NCI-H345 (cell line): ENCODE measurements around the gene CGRRF1.

Experiments used
- DNase-seq: peaks from one replicate; lab custom pipeline; 2025; lab: John Stamatoyannopoulos, UW

The CGRRF1 gene

GRCh38 chr14:54548491-54548890 lies 38.8 kb downstream of the CGRRF1 start:
- no peak for DNase-seq

DNA sequence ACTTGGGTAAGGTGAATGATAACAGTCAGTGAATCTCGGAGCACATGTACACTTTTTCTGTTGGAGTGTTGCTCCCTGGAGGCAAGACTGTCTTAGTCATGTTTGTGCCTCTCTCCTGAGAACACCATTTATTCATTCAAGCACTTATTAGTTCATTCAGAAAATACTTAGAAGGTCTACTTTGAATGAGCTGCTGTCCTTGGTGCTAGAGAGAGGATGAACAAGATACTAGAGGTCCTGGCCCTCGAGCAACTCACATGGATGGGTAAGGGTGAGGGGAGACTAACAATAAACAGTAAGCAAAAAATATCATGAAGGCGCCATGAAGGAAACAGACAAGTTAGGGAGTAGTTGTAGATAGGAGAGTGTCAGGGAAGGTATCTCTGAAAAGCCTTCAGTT lies 40.2 kb downstream of the CGRRF1 start:
- no peak for DNase-seq

- no peak for DNase-seq
These were observed 40.8 kb downstream of the CGRRF1 start for GRCh38 chr14:54550514-54550913.

DNA sequence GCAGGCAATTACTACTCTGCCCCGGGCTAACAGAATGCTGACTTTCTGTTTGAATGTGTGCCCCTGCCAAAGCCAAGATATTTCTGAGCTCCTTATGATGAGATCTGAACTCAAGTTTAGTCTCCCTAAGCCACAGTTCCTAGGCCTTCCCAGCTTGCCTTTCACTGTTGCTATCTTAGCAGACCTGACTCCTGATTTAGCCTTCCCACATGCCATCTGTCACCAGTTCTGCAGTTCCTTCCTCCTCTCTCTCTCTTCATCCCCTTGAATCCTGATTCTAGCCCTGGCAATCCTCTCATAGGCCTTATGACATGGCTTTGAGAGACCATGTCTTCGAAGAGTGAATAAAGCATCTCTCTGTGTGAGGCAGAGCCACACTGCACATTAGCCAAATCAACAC lies 44.7 kb downstream of the CGRRF1 start:
- no peak for DNase-seq

DNA sequence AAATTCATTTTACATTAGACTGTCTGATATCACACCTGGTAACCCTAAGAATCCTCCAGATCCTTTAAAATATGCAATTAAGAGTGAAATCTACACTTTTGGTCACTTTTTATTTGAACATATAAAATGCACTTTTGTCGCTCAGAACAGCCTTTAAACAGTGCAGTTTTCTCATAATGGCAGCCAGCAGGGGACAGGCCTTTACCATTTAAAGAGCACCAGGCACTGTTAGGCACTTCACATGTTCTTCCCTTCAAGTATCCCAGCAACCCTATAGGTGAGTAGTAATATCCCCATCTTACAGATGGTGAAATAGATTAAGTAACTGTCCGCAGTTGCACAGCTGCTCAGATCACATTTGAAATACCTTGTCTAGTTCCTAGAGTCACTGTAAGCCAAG lies 45.9 kb downstream of the CGRRF1 start:
- no peak for DNase-seq

DNA sequence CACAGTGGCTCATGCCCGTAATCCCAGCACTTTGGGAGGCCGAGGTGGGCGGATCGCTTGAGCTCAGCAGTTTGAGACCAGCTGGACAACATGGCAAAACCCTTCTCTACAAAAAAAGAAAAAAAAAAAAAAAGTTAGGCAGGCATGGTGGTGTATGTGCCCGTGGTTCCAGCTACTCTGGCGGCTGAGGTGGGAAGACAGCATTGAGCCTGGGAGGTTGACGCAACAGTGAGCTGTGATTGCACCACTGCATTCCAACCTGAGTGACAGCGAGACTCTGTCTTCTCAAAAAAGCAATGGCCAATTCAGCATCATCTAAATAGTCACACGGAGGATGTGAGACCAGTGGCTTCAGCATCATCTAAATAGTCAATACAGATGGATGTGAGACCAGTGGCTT lies 46.8 kb downstream of the CGRRF1 start:
- DNase-seq = no peak

DNA sequence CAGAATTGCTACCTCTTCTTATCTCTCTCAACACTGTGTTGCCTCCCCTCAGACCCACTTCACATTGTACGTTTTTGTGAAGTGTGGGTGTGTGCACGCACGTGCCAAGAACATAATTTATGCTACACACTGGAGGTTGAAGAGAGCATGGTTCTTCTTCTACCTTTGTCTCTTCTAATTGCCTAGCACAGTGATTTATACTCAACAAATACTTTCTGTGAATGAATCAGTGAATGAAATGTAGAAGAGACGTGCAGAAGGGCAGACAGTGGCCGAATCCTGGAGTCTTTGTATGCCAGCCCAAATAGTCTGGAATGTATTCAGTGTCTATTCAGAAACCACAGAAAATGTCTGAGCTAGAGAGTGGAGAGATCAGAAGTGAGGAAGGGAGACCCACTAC lies 52.6 kb downstream of the CGRRF1 start:
- peak; percentile 16 for DNase-seq

DNA sequence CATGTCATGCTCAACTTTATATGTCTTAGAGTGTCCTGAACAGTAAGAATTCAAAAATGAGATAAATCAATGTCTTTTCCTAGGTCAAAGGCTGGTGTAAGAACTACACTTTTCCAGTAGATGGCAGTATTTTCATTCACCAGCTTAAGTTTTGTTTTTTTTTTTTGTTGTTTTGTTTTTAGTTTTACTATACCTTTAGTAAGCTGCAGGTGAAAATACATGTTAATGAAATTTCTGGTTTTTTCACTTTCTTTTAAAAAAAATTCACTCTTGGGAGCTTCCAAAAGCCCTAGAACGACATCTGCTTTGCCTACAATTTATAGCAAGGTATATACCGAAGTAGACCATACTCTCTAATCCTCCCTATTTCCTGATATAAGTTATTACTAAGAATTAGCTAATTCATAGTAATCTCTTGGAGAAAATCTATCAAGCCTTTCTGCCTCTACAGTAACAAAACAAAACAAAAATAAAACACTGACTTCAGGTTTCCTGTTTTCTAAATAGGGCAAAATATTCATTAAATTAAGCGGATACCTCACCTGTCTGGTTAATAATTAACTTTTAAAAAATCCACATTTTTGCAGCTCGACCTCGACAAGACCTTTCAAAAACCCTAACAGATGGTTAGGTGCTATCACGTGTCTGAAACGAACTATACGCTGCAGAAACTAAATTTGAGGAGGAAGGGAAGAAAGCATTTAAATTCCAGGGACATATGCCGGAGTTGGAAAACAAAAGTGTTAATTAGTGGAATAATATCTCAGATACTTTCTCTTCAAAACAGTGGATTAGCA lies 54.6 kb downstream of the CGRRF1 start:
- DNase-seq = peak; percentile 32

DNA sequence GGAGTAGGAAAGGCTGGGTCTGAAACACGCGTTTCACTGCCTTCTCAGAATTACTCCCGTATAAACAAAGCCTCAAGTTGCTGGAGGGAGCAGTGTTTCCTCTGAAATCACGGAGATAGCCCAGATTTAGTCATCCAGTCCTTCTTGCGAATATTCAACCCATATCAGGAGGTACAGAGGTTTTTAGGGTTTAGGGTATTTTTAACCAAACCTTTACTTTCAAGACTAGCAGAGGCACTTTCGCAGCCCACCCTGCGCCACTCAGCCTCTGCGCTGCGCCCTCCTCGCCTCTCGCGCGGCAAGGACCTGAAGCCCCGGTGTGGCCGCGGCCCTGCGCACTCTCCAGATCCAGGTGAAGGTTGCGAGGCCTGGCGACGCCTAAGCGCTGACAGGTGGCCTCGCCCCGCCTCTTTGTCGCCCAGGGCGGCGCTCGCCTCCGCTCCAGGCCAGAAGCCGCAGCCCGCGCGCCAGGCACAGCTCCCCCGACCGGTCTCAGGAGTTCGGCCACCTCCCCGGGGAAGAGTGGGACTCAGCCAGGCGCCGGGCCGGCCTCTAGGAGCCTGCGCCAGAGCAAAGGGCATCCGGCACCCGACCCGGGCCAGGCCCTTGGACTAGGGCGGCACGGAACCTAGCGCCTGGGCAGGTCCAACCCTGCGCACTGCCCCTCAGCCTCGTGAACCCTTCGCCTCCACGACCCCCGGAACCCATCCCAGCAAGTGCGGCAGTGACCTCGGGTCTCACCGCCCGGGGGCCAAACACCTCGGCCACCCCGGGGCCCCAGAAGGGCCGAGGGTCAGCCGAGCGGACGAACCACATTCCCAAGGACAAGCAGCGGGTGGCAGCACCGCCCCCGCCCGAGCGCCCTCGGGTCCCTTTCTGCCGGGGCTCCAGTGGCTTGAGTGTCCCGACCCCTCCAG lies 55.4 kb downstream of the CGRRF1 start:
- peak; percentile 70 for DNase-seq

- peak; percentile 62 for DNase-seq
These were observed 56.2 kb downstream of the CGRRF1 start for GRCh38 chr14:54565785-54566409.

DNA sequence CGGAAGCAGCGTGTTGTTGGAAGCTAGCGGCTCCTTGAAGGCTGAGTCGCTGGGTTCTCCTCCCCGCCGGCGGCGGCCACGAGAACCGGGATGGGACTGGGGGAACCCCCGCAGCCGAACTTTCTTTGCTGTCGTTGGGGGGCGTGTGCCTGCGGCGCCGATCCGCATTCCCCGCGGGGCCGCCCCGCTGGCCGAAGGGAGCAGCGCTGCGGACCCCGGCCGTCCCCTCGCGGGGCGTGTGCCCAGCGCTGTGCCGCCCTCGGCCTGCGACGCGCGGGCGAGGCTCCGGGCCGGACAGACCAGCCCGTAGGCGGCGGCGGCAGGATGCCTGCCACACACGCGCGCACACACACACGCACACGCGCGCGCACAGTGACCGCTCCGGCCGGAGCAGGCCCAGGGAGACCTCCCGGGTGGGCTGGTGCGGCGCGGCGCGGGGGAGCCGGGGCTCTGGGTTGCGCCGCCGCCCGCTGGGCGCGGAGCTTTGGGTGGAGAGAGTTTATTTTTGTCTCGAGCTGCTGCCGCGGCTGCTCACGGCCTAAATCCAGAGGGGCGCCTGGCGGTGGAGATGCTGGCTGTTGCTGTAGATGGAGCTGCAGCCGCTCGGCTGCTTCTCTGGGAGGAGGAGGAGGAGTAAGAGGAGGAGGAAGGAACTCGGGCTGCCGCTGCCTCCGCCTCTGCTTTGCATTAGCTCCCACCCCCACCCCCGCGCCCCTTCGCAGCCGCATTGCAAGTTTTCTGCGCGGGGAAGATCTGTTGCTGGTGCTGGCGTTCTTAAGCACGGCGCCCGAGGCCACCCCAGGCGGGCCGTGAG lies 56.9 kb downstream of the CGRRF1 start, which contains the start of gene SAMD4A:
Gene SAMD4A (plus strand): TSS at position 719 of the 814 bp plus-strand sequence. CDS start 789 bp downstream, outside the sequence.
- peak; percentile 54 for DNase-seq

GRCh38 chr14:54567224-54567638 lies 57.5 kb downstream of the CGRRF1 start:
- no peak for DNase-seq

DNA sequence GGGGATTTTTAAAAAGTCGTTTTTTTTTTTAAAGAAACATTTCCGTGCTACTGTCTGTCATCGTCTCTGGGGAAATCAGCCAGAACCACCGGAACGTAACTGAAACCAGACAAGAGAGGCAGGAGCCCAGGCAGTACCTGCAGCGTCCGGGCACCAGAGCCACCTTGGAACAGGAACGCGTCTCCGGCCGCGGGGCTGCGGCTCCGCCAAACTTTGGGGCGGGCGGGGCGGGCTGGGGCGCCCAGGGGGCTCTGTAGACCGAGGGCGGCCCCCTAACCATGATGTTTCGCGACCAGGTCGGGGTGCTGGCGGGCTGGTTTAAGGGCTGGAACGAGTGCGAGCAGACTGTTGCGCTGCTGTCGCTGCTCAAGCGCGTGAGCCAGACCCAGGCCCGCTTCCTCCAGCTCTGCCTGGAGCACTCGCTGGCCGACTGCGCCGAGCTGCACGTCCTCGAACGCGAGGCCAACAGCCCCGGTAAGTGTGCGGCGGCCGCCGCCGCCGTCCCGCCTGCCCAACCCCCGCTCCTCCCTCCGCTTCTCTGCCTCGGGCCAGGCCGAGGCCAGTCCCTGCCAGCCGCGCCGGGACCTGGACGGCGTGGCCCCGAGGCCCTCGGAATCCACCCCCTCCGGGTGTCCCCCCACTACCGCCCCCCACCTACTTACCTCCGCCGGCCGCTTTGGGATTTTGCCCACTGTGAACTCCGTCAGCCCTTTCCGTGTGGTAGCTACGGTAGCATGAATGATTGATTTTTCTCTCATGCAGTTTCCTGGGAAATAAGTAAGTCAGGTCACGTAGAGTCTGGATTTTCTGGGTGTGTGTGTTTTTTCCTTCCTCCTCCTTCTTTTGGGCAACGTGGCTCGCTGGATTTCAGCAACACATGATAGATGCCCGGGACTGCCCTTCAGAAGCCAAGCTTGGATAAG lies 58.2 kb downstream of the CGRRF1 start:
- peak; percentile 42 for DNase-seq

GRCh38 chr14:54568821-54569595 lies 59.3 kb downstream of the CGRRF1 start:
- no peak for DNase-seq

DNA sequence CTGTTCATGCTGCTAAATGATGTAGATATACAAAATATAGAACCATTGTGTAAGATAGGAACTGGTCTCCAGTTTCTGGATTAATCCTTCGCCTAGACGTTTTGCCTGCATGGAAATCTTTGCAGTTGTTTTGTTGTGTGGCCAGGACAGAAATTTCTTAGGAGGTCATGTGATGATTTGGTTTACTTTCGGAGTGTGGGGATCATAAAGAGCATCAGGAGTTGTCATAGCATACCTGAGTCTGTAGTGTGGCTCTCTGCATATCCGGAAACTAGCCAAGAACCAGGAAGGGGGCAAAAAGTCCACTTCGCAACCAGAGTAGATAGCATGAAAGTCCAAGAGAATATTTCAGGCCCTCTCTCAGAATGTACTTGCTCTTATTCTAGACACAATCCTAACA lies 60.3 kb downstream of the CGRRF1 start:
- no peak for DNase-seq

DNA sequence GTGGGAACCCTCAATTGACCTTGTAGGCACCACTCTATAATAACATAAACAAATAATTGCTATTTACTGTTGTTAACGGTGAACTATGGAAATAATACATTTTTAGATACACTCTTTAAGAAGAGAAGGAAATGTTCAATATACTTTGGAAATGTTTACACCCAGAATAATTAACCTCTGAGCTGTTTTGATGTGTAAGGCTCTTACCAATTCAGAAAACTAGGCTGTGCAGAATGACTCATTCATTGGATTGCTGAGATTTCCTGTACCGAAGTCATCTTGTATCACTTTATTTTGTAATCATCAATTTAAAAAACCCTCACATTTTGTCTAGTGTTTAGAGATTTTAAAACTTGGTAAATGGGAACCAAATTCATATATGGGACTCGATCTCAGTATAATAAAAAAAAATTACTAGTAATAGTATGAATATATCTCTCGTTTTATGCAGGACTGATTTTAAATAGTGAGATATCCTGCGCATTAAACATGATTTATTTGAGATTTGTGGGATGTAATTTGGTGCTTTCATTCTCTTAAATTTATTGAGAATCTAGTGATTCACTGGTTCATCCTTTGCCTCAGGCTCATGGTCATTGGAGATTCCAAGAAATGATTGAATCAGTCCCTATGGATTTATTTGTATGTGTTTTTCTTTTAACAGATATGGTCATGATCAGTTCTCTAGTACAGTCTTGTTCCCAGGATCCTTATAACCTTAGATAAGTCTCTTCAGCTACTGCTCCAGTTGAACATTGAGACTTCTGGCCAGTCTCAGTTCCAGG lies 61.1 kb downstream of the CGRRF1 start:
- DNase-seq = no peak

- DNase-seq = no peak
These were observed 62.6 kb downstream of the CGRRF1 start for GRCh38 chr14:54572316-54572715.

DNA sequence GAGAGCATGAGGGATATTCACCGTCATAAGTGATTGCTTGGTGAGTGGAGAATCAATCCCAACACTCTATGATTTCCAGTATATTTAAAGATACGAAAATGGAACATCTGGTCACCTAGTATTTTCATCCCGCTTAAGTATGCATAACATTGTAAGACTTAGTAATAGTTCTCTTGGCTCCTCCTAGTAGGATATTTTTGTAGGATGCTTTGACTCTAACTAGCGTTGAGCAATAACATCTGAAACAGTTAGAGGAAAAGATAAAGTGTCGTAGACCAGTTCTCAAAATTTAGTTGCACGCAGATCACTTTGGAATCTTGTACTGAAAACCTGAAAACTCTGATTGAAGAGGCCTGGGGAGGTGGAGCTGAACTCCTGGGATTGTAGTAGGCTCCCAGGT lies 64.8 kb downstream of the CGRRF1 start:
- DNase-seq = no peak

GRCh38 chr14:54577494-54577893 lies 67.8 kb downstream of the CGRRF1 start:
- DNase-seq = no peak
